Endothelial cell of umbilical vein (primary cell): ENCODE data around the gene ACAD8. TPM values are rescaled to one million over a fixed set of nuclear protein-coding genes. Genes with fewer than 3 reads are reported as not detected.

Experiments used
- BruUV-seq: library from RNA; stranded (reverse); fragments of 400-500 nt; replicated peaks from 2 replicates; lab custom pipeline; 2021; lab: Mats Ljungman, UMichigan
- CTCF ChIA-PET: fragments of 300-600, 350-600 bp; sonication (Branson Sonifier 250); formaldehyde crosslinking; loops from one replicate; lab custom pipeline; 2021; ENCODE audit warnings: antibody characterized with exemption, inconsistent platforms; lab: Charles Lee
- POLR2A ChIA-PET: fragments of 300-600, 350-600 bp; sonication (Branson Sonifier 250); formaldehyde crosslinking; loops from one replicate; lab custom pipeline; 2021; ENCODE audit warnings: antibody characterized with exemption, inconsistent platforms; lab: Charles Lee
- DNase-seq: peaks from one replicate; pipeline ENCODE4 v3.0.0-alpha.2; 2011; ENCODE audit warnings: low read depth, low spot score
- FAIRE-seq: peaks from 2 replicates; lab custom pipeline; 2011; peaks lifted over from hg19 to GRCh38; lab: Jason Lieb, UNC
- H2AFZ ChIP-seq: 2 replicates; pipeline ENCODE4 v1.6.0; 2012; ENCODE audit warnings: low read depth, low read length, control low read depth, inconsistent platforms
- H3K27ac ChIP-seq: 2 replicates; pipeline ENCODE4 v1.5.1; 2011; ENCODE audit warnings: low read depth, mild to moderate bottlenecking, control low read depth, low read length, moderate library complexity; ENCODE audit not compliant: insufficient read depth
- H3K27me3 ChIP-seq, 2 experiments: 2 replicates each; pipeline versions ENCODE4 v1.6.0 to v1.6.1; 2011; ENCODE audit warnings: low read length in 2 of 2, mixed read lengths in 1 of 2; ENCODE audit not compliant: control insufficient read depth in 2 of 2, insufficient read depth in 2 of 2
- H3K36me3 ChIP-seq, 2 experiments: 2 replicates in 1 of 2; 3 replicates in 1 of 2; pipeline ENCODE4 v1.5.1; 2011; ENCODE audit warnings: low read length in 2 of 2, mild to moderate bottlenecking in 1 of 2, moderate library complexity in 1 of 2; ENCODE audit not compliant: control insufficient read depth in 2 of 2, insufficient read depth in 2 of 2; ENCODE audit errors: extremely low read depth in 1 of 2
- H3K4me1 ChIP-seq: 3 replicates; pipeline ENCODE4 v1.5.1; 2011; ENCODE audit warnings: mild to moderate bottlenecking, low read length; ENCODE audit not compliant: control insufficient read depth, insufficient read depth; ENCODE audit errors: extremely low read depth
- H3K4me2 ChIP-seq: 2 replicates; pipeline ENCODE4 v1.6.1; 2011; ENCODE audit warnings: low read length, control low read depth, mixed read lengths; ENCODE audit not compliant: insufficient read depth
- H3K4me3 ChIP-seq, 3 experiments: fragments of 200-600 bp in 1 of 3; sonication (generic), shearing (Covaris generic) in 1 of 3; replicated peaks in 1 of 3; 2 replicates each; pipeline ENCODE4 v1.5.1; 2011 to 2016; ENCODE audit warnings: control low read depth in 3 of 3, low read length in 3 of 3, mild to moderate bottlenecking in 2 of 3, inconsistent platforms in 1 of 3, low read depth in 1 of 3, moderate library complexity in 1 of 3; ENCODE audit not compliant: insufficient read depth in 1 of 3
- H3K79me2 ChIP-seq: 2 replicates; pipeline ENCODE4 v1.6.0; 2012; ENCODE audit warnings: low read length, inconsistent platforms; ENCODE audit not compliant: control insufficient read depth, insufficient read depth
- H3K9ac ChIP-seq: replicated peaks from 2 replicates; pipeline ENCODE3; 2011; ENCODE audit warnings: low read length, control low read depth; ENCODE audit not compliant: insufficient read depth; ENCODE audit errors: extremely low read depth
- H3K9me1 ChIP-seq: replicated peaks from 3 replicates; pipeline ENCODE4 v1.6.0; 2011; ENCODE audit warnings: mild to moderate bottlenecking, low read length; ENCODE audit not compliant: control insufficient read depth, insufficient read depth; ENCODE audit errors: extremely low read depth
- H3K9me3 ChIP-seq: replicated peaks from 2 replicates; pipeline ENCODE4 v1.5.1; 2012; ENCODE audit warnings: low read length, inconsistent platforms; ENCODE audit not compliant: control insufficient read depth, insufficient read depth
- H4K20me1 ChIP-seq: replicated peaks from 2 replicates; pipeline ENCODE3; 2011; ENCODE audit warnings: mild to moderate bottlenecking, low read length; ENCODE audit not compliant: control insufficient read depth, insufficient read depth; ENCODE audit errors: extremely low read depth
- FOS ChIP-seq: IDR thresholded peaks from 2 replicates; pipeline ENCODE4 v1.6.1; 2011; ENCODE audit warnings: mild to moderate bottlenecking, low read length, moderate library complexity, borderline replicate concordance; ENCODE audit not compliant: insufficient read depth
- JUN ChIP-seq: IDR thresholded peaks from 2 replicates; pipeline ENCODE4 v1.6.1; 2011; ENCODE audit warnings: borderline replicate concordance, low read depth; ENCODE audit not compliant: insufficient read length, insufficient read depth
- POLR2AphosphoS5 ChIP-seq: IDR thresholded peaks from 2 replicates; pipeline ENCODE4 v1.6.1; 2012; ENCODE audit warnings: low read depth, mild to moderate bottlenecking, control low read depth, low read length, moderate library complexity; ENCODE audit not compliant: insufficient read depth
- dilution Hi-C: fragments of 300-500 bp; cut with MboI; formaldehyde crosslinking; loops from one replicate; pipeline ENCODE4 v1.15.0; 2019; ENCODE audit warnings: low sequenced_read_pairs; ENCODE audit not compliant: extremely low pct_ligation_motif_present
- intact Hi-C: fragments of 100-400 bp; cut with micrococcal nuclease; formaldehyde crosslinking; loops from one replicate; pipeline ENCODE4 v1.10.0; 2022
- polyA plus RNA-seq, 4 experiments: library from polyadenylated mRNA; depleted of rRNA in 3 of 4; stranded (reverse) in 3 of 4; unstranded in 1 of 4; fragments of >200 nt; gene quantifications; 2 replicates each; pipeline versions ENCODE4 v1.2.1 to v1.2.3, GENCODE V29; 2011 to 2012; ENCODE audit warnings: missing spikeins in 1 of 4
- total RNA-seq: library from RNA; stranded (reverse); gene quantifications from 2 replicates; pipeline ENCODE4 v1.2.3, GENCODE V29; 2021

Gene ACAD8
- total and polyA plus RNA-seq, 2 donors (not counting 3 experiments of a cell fraction or from before 2014, with no cell fraction given) = 22.9 to 29.0 TPM

DNA sequence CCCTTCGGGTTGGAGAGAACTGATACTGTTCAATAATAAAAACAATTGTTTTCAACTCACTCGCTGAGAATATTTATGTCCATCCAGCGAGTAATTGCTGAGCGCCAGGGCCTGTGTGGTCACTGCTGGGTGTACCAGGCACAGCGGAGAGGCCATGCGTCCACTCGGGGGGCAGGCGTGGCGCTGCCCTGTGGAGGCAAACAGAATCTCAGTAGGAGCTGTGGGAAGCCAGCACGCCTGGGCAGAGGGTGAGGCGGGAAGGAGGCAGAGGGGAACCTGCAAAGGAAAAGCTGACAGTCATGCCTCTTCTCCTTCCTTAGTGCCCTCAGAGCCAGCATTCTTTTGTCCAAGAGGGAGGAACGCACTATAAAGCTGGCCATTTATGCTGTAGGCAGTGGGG is 34.2 kb downstream of the ACAD8 start:
- no peak for TF ChIP-seq FOS
- no peak for TF ChIP-seq POLR2AphosphoS5
- no peak for TF ChIP-seq JUN
- FAIRE-seq (no peak), DNase-seq (no peak)
- Histone ChIP-seq H4K20me1 (no peaks in the 10 kb centered on the region), H3K27me3 (no peaks in the 10 kb centered on the region), H3K9me1 (no peaks in the 10 kb centered on the region), H3K9ac (no peak overlapping the region), H3K4me3 (no peak overlapping the region), H3K4me2 (no peak overlapping the region), H3K79me2 (no peaks in the 10 kb centered on the region), H3K4me1 (no peaks in the 10 kb centered on the region), H3K9me3 (no peaks in the 10 kb centered on the region), H3K27ac (no peak overlapping the region), H2AFZ (no peak overlapping the region), H3K36me3 (no peaks in the 10 kb centered on the region)
- dilution Hi-C loops = no loop called here
- intact Hi-C loops = no loop called here
- no TSS peak for BruUV-seq
- ChIA-PET CTCF (no interaction called here), POLR2A (no interaction called here)

DNA sequence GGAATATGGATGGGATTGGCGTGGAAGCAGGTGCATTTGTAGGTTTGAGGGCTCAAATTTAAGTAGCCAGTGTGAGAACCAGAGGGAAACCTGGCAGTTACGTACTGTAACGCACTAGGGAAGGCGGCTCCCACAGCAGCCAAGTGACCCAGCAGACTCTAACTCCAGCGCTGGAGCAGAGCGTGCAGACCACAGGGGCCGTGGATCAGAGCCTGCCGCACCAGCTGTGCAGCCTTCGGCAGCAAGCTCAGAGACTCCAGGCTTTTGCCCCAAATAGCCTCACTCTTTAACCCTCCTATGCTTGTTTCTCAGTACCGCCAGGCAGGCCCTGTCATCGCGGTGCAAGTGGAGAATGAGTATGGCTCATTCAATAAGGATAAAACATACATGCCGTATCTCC is 35.1 kb downstream of the ACAD8 start:
- intact Hi-C loops (no loop called here), dilution Hi-C loops (no loop called here)
- Histone ChIP-seq H4K20me1 (no peaks in the 10 kb centered on the region), H3K9me3 (no peaks in the 10 kb centered on the region), H3K27ac (no peak overlapping the region), H3K27me3 (no peaks in the 10 kb centered on the region), H3K36me3 (no peaks in the 10 kb centered on the region), H3K79me2 (no peaks in the 10 kb centered on the region), H3K9me1 (no peaks in the 10 kb centered on the region), H3K4me2 (no peak overlapping the region), H3K4me3 (no peak overlapping the region), H3K4me1 (no peaks in the 10 kb centered on the region), H3K9ac (no peak overlapping the region), H2AFZ (no peak overlapping the region)
- ChIA-PET POLR2A (no interaction called here), CTCF (no interaction called here)
- FAIRE-seq = no peak
- no TSS peak for BruUV-seq
- TF ChIP-seq FOS = no peak
- DNase-seq = no peak
